IMR-90 (cell line): ENCODE data around the gene IL1R2.

ENCODE experiments used
- CTCF ChIP-seq: conservative IDR thresholded peaks from 2 replicates; pipeline ENCODE4 v1.5.1; 2012; ENCODE audit warnings: mild to moderate bottlenecking, low read depth, low read length, improper control_type of control experiment
- RFX5 ChIP-seq: IDR thresholded peaks from 2 replicates; pipeline ENCODE4 v1.8.0; 2012; ENCODE audit warnings: low read depth, mild to moderate bottlenecking, low read length, moderate library complexity

- TF ChIP-seq RFX5 (no peak), CTCF (no peak)
Measured at GRCh38 chr2:102042196-102043081, 50.7 kb downstream of the IL1R2 start.
